ENCODE results near the gene GP2. TPM values are rescaled to one million over a fixed set of nuclear protein-coding genes. Genes with fewer than 3 reads are reported as not detected.

Gene GP2
- polyA plus RNA-seq, 1 of the 3 experiments (the other 2 are of a cell fraction) = not detected

- no peak for TF ChIP-seq SMC3 (IDR thresholded peaks at IDR 0.05; ENCODE audit: low read depth, low read length)
- TF ChIP-seq JUND (IDR thresholded peaks at IDR 0.05) = no peak
- TF ChIP-seq MXI1 (IDR thresholded peaks at IDR 0.05; ENCODE audit: low read depth, low read length) = no peak
Measured at GRCh38 chr16:20306401-20306800, 20.9 kb downstream of the GP2 start (continued).

GRCh38 chr16:20303012-20303411, 24.3 kb downstream of the GP2 start:
- 35% methylated on average over 4 of the region's 4 CpGs for WGBS (ENCODE audit: low lambda C conversion rate)
- H3K79me2 ChIP-seq (ENCODE audit: insufficient read depth) = no peaks in the 10 kb centered on the region
- no peak overlapping the region for H3K27ac ChIP-seq (ENCODE audit: low read depth in 2 of 2, low read length in 1 of 2)
- no peak overlapping the region for H3K4me2 ChIP-seq
- no peaks in the 10 kb centered on the region for H3K27me3 ChIP-seq (ENCODE audit: insufficient read depth)
- no peak for DNase-seq
- ChIA-PET CTCF (interaction anchor here (1.6 to 15.8 kb wide), 2 partner anchors 80 to 397 kb away, joined by 5 to 473 read pairs; no protein-coding TSS in a partner anchor), POLR2A (no interaction called here)
- H3K4me3 ChIP-seq (ENCODE audit: low read depth in 2 of 2, low read length in 1 of 2) = no peak overlapping the region
- no peak overlapping the region for H2AFZ ChIP-seq (ENCODE audit: low read depth)
- TF ChIP-seq ELF1 (IDR thresholded peaks at IDR 0.05) = no peak
- no peak for TF ChIP-seq REST (IDR thresholded peaks at IDR 0.05; ENCODE audit: low read depth, low read length)
- no peak for TF ChIP-seq TCF12 (IDR thresholded peaks at IDR 0.05)
- TF ChIP-seq FOXM1 (IDR thresholded peaks at IDR 0.05; ENCODE audit: low read depth) = no peak
- TF ChIP-seq JUND (IDR thresholded peaks at IDR 0.05) = no peak
- no peak for TF ChIP-seq TEAD4 (IDR thresholded peaks at IDR 0.05; ENCODE audit: borderline replicate concordance, insufficient read depth)
- H4K20me1 ChIP-seq (ENCODE audit: insufficient read depth) = no peaks in the 10 kb centered on the region
- no peak overlapping the region for H3K9ac ChIP-seq
- H3K9me2 ChIP-seq = no peaks in the 10 kb centered on the region
- H3K4me1 ChIP-seq (ENCODE audit: control insufficient read depth in 1 of 2, insufficient read depth in 2 of 2, low read depth in 1 of 2, low read length in 1 of 2) = no peaks in the 10 kb centered on the region; a peak in 1 of 4 replicates
- H3K9me3 ChIP-seq = no peaks in the 10 kb centered on the region
- no peaks in the 10 kb centered on the region for H3F3A ChIP-seq (replicated peaks; ENCODE audit: insufficient read depth)
- no peaks in the 10 kb centered on the region for H3K36me3 ChIP-seq (replicated peaks in 1 of 2; ENCODE audit: control insufficient read depth in 1 of 2, insufficient read depth in 2 of 2, low read length in 1 of 2)

GRCh38 chr16:20302389-20302788, 24.9 kb downstream of the GP2 start:
- Histone ChIP-seq H3K4me1 (ENCODE audit: control insufficient read depth in 1 of 2, insufficient read depth in 2 of 2, low read depth in 1 of 2, low read length in 1 of 2) (no peaks in the 10 kb centered on the region; a peak in 1 of 4 replicates), H3K79me2 (ENCODE audit: insufficient read depth) (no peaks in the 10 kb centered on the region), H4K20me1 (ENCODE audit: insufficient read depth) (no peaks in the 10 kb centered on the region), H3K9me3 (no peaks in the 10 kb centered on the region), H2AFZ (ENCODE audit: low read depth) (no peak overlapping the region), H3K4me2 (no peak overlapping the region), H3K9me2 (no peaks in the 10 kb centered on the region), H3K4me3 (ENCODE audit: low read depth in 2 of 2, low read length in 1 of 2) (no peak overlapping the region), H3K27me3 (ENCODE audit: insufficient read depth) (no peaks in the 10 kb centered on the region), H3F3A (replicated peaks; ENCODE audit: insufficient read depth) (no peaks in the 10 kb centered on the region), H3K27ac (ENCODE audit: low read depth in 2 of 2, low read length in 1 of 2) (no peak overlapping the region), H3K36me3 (replicated peaks in 1 of 2; ENCODE audit: control insufficient read depth in 1 of 2, insufficient read depth in 2 of 2, low read length in 1 of 2) (no peaks in the 10 kb centered on the region), H3K9ac (no peak overlapping the region)
- TF ChIP-seq POLR2AphosphoS5 (IDR thresholded peaks at IDR 0.05; ENCODE audit: low read depth, low read length) = no peak
- TF ChIP-seq MXI1 (IDR thresholded peaks at IDR 0.05; ENCODE audit: low read depth, low read length) = no peak
- TF ChIP-seq TCF12 (IDR thresholded peaks at IDR 0.05) = no peak
- TF ChIP-seq TEAD4 (IDR thresholded peaks at IDR 0.05; ENCODE audit: borderline replicate concordance, insufficient read depth) = no peak
- TF ChIP-seq RXRA (IDR thresholded peaks at IDR 0.05; ENCODE audit: borderline replicate concordance, low read depth) = no peak
- no peak for TF ChIP-seq USF1 (IDR thresholded peaks at IDR 0.05; ENCODE audit: borderline replicate concordance, low read depth)
- 53% methylated on average over 5 of the region's 5 CpGs for WGBS (ENCODE audit: low lambda C conversion rate)
- CTCF ChIA-PET = interaction anchor here (1.4 to 15.8 kb wide), 4 partner anchors 12 to 397 kb away, joined by 3 to 473 read pairs (median 54); no protein-coding TSS in a partner anchor
- POLR2A ChIA-PET = no interaction called here
- DNase-seq = no peak

Data from SK-N-SH (cell line).